ENCODE measurements around the gene IL22RA2. TPM values are rescaled to one million over a fixed set of nuclear protein-coding genes. Genes with fewer than 3 reads are reported as not detected.

The IL22RA2 gene
- total RNA-seq, 1 donor from 2014 or later, result not detected

- Histone ChIP-seq H3K27me3 (ENCODE audit: low read depth) (no peaks in the 10 kb centered on the region), H3K36me3 (no peaks in the 10 kb centered on the region), H3K4me3 (no peak overlapping the region), H3K27ac (no peak overlapping the region), H3K9me3 (peaks cover 27% of the 10 kb centered on the region), H3K4me1 (peaks cover 4% of the 10 kb centered on the region)
- DNase-seq (no peak), ATAC-seq (no peak)
- TF ChIP-seq CTCF (IDR thresholded peaks at IDR 0.05), result no peak
- intact Hi-C loops (cut with DNase I), result no loop called here
Observed at GRCh38 chr6:137188855-137189254, 15.4 kb upstream of the IL22RA2 start.

GRCh38 chr6:137185290-137185689, 11.8 kb upstream of the IL22RA2 start:
- no peak for TF ChIP-seq CTCF (IDR thresholded peaks at IDR 0.05)
- DNase-seq (no peak), ATAC-seq (no peak)
- H3K4me3 ChIP-seq, result no peak overlapping the region
- H3K27ac ChIP-seq, result no peak overlapping the region
- peaks cover 52% of the 10 kb centered on the region for H3K9me3 ChIP-seq
- H3K27me3 ChIP-seq (ENCODE audit: low read depth), result no peaks in the 10 kb centered on the region
- H3K36me3 ChIP-seq, result no peaks in the 10 kb centered on the region
- no peaks in the 10 kb centered on the region for H3K4me1 ChIP-seq
- intact Hi-C loops (cut with DNase I), result no loop called here

- Histone ChIP-seq H3K4me1 (no peaks in the 10 kb centered on the region), H3K27me3 (ENCODE audit: low read depth) (no peaks in the 10 kb centered on the region), H3K27ac (no peak overlapping the region), H3K9me3 (peaks cover 39% of the 10 kb centered on the region), H3K4me3 (no peak overlapping the region), H3K36me3 (no peaks in the 10 kb centered on the region)
- DNase-seq (no peak), ATAC-seq (no peak)
- intact Hi-C loops (cut with DNase I), result no loop called here
- no peak for TF ChIP-seq CTCF (IDR thresholded peaks at IDR 0.05)
Observed at GRCh38 chr6:137182654-137183073, 9.2 kb upstream of the IL22RA2 start.

- Histone ChIP-seq H3K4me3 (no peak overlapping the region), H3K4me1 (no peaks in the 10 kb centered on the region), H3K36me3 (no peaks in the 10 kb centered on the region), H3K27me3 (ENCODE audit: low read depth) (no peaks in the 10 kb centered on the region), H3K9me3 (peaks cover 39% of the 10 kb centered on the region), H3K27ac (no peak overlapping the region)
- intact Hi-C loops (cut with DNase I), result no loop called here
- TF ChIP-seq CTCF (IDR thresholded peaks at IDR 0.05), result no peak
- no peak for ATAC-seq
- no peak for DNase-seq
Observed at GRCh38 chr6:137181891-137182653, 8.6 kb upstream of the IL22RA2 start.

- no peaks in the 10 kb centered on the region for H3K36me3 ChIP-seq
- DNase-seq (no peak), ATAC-seq (no peak)
- H3K27ac ChIP-seq, result no peak overlapping the region
- peaks cover 13% of the 10 kb centered on the region for H3K9me3 ChIP-seq
- no peak for TF ChIP-seq CTCF (IDR thresholded peaks at IDR 0.05)
- no peaks in the 10 kb centered on the region for H3K4me1 ChIP-seq
- no peaks in the 10 kb centered on the region for H3K27me3 ChIP-seq (ENCODE audit: low read depth)
- intact Hi-C loops (cut with DNase I), result no loop called here
- H3K4me3 ChIP-seq, result no peak overlapping the region
Observed at GRCh38 chr6:137177611-137178010, 4.2 kb upstream of the IL22RA2 start.
